Psoas muscle (tissue), 8 donors: ENCODE results near the gene TMEM63A. TPM values are rescaled to one million over a fixed set of nuclear protein-coding genes. Genes with fewer than 3 reads are reported as not detected.

Source experiments
- ATAC-seq, 4 donors: fragments of 200-7000 bp; cut with Tn5 transposase; one replicate each; pipeline ENCODE4 v1.9.1; 2020; ENCODE audit warnings: moderate library complexity in 3 of 4, mild to moderate bottlenecking in 2 of 4
- DNase-seq, 2 donors: peaks; one replicate each; pipeline ENCODE4 v3.0.0-alpha.2; 2020
- H3K27ac ChIP-seq: fragments of 200-600 bp; one replicate; pipeline ENCODE4 v1.8.0; 2022
- H3K27me3 ChIP-seq, 3 donors: fragments of 200-600 bp in 1 of 3; one replicate each; pipeline versions ENCODE4 v1.6.1 to v1.8.0; 2013 to 2022; ENCODE audit warnings: low read length in 2 of 3, mild to moderate bottlenecking in 2 of 3, moderate library complexity in 1 of 3; ENCODE audit not compliant: insufficient read depth in 3 of 3
- H3K36me3 ChIP-seq, 2 donors: fragments of 200-600 bp in 1 of 2; one replicate each; pipeline versions ENCODE4 v1.6.1 to v1.8.0; 2013 to 2022; ENCODE audit warnings: low read depth in 1 of 2, mild to moderate bottlenecking in 1 of 2, moderate library complexity in 1 of 2; ENCODE audit not compliant: insufficient read depth in 1 of 2
- H3K4me1 ChIP-seq: fragments of 200-600 bp; one replicate; pipeline ENCODE4 v1.8.0; 2022
- H3K4me3 ChIP-seq: fragments of 200-600 bp; one replicate; pipeline ENCODE4 v1.8.0; 2022; ENCODE audit warnings: mild to moderate bottlenecking
- H3K9me3 ChIP-seq: fragments of 200-600 bp; one replicate; pipeline ENCODE4 v1.8.0; 2022
- CTCF ChIP-seq: fragments of 200-600 bp; IDR thresholded peaks from one replicate; pipeline ENCODE4 v1.8.0; 2022; ENCODE audit warnings: antibody characterized with exemption
- WGBS, 3 donors: extraction: QIAGEN DNeasy Blood & Tissue Kit; methylation state at CpG; one replicate each; pipeline versions ENCODE4 v1.1.6 to v1.1.7; 2013; 5-methylcytosine and 5-hydroxymethylcytosine counted together
- intact Hi-C, 2 donors: fragments of 100-400 bp; cut with DNase I; formaldehyde crosslinking; loops; one replicate each; pipeline versions ENCODE4 v1.11.0 to v1.14.2; 2022
- polyA plus RNA-seq, 3 donors: library from polyadenylated mRNA; stranded (reverse); fragments of 200-250 nt; gene quantifications; one replicate each; pipeline ENCODE4 v1.2.3, GENCODE V29; 2013
- total RNA-seq, 4 donors: library from RNA; stranded (reverse); fragmentation: NEBNext Ultra II Directional in 2 of 4; extraction: Animal tissue kit (Norgen Biotek cat#: 25700) in 2 of 4; gene quantifications; one replicate each; pipeline versions ENCODE4 v1.2.1 to v1.2.4, GENCODE V29; 2021 to 2023
- donor health status: healthy with polysubstance abuse.
- donor health status: DM: no; HTN: no; CAD: no; lungs with moderate emphysema.
- donor health status: Bipolar disorder and iron deficiency.
- donor health status: healthy.
- donor health status: DM: yes; HTN: yes; CAD: no.
- donor health status: DM: no; HTN: no; CAD: no.
- donor health status: DM: no; HTN: no; CAD: no.
- donor health status: DM: yes; HTN: yes; CAD: no.

The TMEM63A gene
- total and polyA plus RNA-seq, 7 donors = 7.1 to 17.9 (median 14.2) TPM

DNA sequence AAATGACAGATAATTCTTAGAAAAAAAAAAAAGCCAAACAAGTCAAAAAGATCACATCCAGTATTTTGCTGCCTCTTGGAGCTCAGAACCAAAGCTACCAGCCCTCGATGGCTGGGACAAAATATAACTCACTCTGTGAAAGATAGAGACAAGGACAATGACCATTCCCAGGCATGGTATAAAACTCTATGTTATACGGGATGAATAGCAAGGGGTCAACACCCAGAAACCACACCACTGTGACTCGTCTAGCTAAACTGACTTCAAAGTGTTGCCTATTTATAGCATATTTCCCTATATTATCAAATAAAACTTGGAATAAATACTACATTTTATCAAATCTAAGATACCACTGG is 10.1 kb downstream of the TMEM63A start:
- WGBS, 3 donors = 78 to 85% (median 82%) methylated on average over 3 of the region's 3 CpGs
- no peaks in the 10 kb centered on the region for H3K9me3 ChIP-seq
- ATAC-seq (no peak), DNase-seq (no peak)
- peaks cover 6% of the 10 kb centered on the region for H3K4me1 ChIP-seq
- H3K27ac ChIP-seq = no peak overlapping the region
- H3K27me3 ChIP-seq = no peaks in the 10 kb centered on the region
- no peak overlapping the region for H3K4me3 ChIP-seq
- no peak for TF ChIP-seq CTCF
- intact Hi-C loops = loop anchor here in 1 of 2 donors (10.0 kb wide), 1 partner anchor 103 kb away; no protein-coding TSS in a partner anchor
- peaks cover 7 to 94% of the 10 kb centered on the region in 2 donors for H3K36me3 ChIP-seq

- ATAC-seq (no peak), DNase-seq (no peak)
- TF ChIP-seq CTCF = no peak
- H3K36me3 ChIP-seq = peaks cover 7 to 94% of the 10 kb centered on the region in 2 donors
- H3K27me3 ChIP-seq = no peaks in the 10 kb centered on the region
- H3K4me3 ChIP-seq = no peak overlapping the region
- intact Hi-C loops = loop anchor here in 1 of 2 donors (10.0 kb wide), 1 partner anchor 103 kb away; no protein-coding TSS in a partner anchor
- 74 to 86% (median 76%) methylated on average over 11 of the region's 11 CpGs for WGBS, 3 donors
- H3K27ac ChIP-seq = no peak overlapping the region
- H3K4me1 ChIP-seq = peaks cover under 1% of the 10 kb centered on the region
- H3K9me3 ChIP-seq = no peaks in the 10 kb centered on the region
Observed at GRCh38 chr1:225871359-225872074, 10.7 kb downstream of the TMEM63A start.

GRCh38 chr1:225870911-225871310 is 11.3 kb downstream of the TMEM63A start:
- Histone ChIP-seq H3K27ac (no peak overlapping the region), H3K27me3 (no peaks in the 10 kb centered on the region), H3K4me1 (no peaks in the 10 kb centered on the region), H3K4me3 (no peak overlapping the region), H3K9me3 (no peaks in the 10 kb centered on the region), H3K36me3 (peaks cover 4 to 96% of the 10 kb centered on the region in 2 donors)
- TF ChIP-seq CTCF = no peak
- intact Hi-C loops = loop anchor here in 1 of 2 donors (10.0 kb wide), 1 partner anchor 104 kb away; no protein-coding TSS in a partner anchor
- ATAC-seq (no peak), DNase-seq (no peak)
- 38 to 57% (median 41%) methylated on average over 3 of the region's 3 CpGs for WGBS, 3 donors

GRCh38 chr1:225868631-225869330 is 13.4 kb downstream of the TMEM63A start:
- no peaks in the 10 kb centered on the region for H3K9me3 ChIP-seq
- H3K27ac ChIP-seq = no peak overlapping the region
- H3K36me3 ChIP-seq = peaks cover 6 to 99% of the 10 kb centered on the region in 2 donors
- WGBS, 3 donors = 84 to 93% (median 86%) methylated on average over 8 of the region's 8 CpGs
- no peaks in the 10 kb centered on the region for H3K27me3 ChIP-seq
- DNase-seq (peak in 1 of 2 donors; percentile 14), ATAC-seq (no peak)
- no peaks in the 10 kb centered on the region for H3K4me1 ChIP-seq
- intact Hi-C loops = no loop called here
- no peak for TF ChIP-seq CTCF
- no peak overlapping the region for H3K4me3 ChIP-seq
